NB4 (cell line): ENCODE data around the gene C2CD3.

Experiments used
- DNase-seq: peaks from one replicate; pipeline ENCODE4 v3.0.0; 2010; ENCODE audit warnings: low read depth
- H3K4me3 ChIP-seq: one replicate; pipeline ENCODE4 v1.5.1; 2011; ENCODE audit warnings: mild to moderate bottlenecking, low read depth, low read length, moderate library complexity
- MYC ChIP-seq: IDR thresholded peaks from 2 replicates; pipeline ENCODE4 v1.6.1; 2011; ENCODE audit warnings: low read depth, low read length
- POLR2A ChIP-seq: IDR thresholded peaks from 2 replicates; pipeline ENCODE4 v1.6.1; 2011; ENCODE audit warnings: mild to moderate bottlenecking; ENCODE audit not compliant: insufficient read length; ENCODE audit errors: extremely low read depth
- TF ChIP-seq, protein P1 (sequence below): IDR thresholded peaks from 2 replicates; pipeline ENCODE4 v1.6.1; 2011; ENCODE audit warnings: low read depth, low read length
- TF ChIP-seq, protein P2 (sequence below): IDR thresholded peaks from one replicate; pipeline ENCODE4 v1.5.1; 2012; ENCODE audit warnings: low read depth, low read length

Gene C2CD3

DNA sequence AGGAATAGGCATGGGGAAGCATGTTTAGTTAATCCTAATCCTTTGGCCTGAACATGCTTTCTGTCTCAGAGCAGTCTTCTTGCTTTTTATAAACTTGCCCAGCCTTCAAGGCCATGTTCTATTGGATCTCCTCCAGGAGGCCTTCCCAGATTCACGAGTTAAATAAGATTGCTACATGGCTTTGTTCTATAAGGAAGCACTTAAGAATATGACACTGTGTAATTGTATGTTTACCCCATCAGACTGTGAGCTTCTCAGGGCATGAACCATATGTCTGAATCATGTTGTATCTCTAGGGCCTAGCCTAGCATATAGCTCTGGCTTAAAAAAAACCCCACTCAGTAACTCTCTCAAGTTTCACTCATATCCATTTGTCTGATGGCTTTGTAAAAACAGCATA, 135.5 kb downstream of the C2CD3 start:
- DNase-seq = no peak
- no peak overlapping the region for H3K4me3 ChIP-seq
- TF ChIP-seq POLR2A = no peak
- no peak for TF ChIP-seq MYC
- TF ChIP-seq, protein P1, sequence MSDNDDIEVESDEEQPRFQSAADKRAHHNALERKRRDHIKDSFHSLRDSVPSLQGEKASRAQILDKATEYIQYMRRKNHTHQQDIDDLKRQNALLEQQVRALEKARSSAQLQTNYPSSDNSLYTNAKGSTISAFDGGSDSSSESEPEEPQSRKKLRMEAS = no peak

DNA sequence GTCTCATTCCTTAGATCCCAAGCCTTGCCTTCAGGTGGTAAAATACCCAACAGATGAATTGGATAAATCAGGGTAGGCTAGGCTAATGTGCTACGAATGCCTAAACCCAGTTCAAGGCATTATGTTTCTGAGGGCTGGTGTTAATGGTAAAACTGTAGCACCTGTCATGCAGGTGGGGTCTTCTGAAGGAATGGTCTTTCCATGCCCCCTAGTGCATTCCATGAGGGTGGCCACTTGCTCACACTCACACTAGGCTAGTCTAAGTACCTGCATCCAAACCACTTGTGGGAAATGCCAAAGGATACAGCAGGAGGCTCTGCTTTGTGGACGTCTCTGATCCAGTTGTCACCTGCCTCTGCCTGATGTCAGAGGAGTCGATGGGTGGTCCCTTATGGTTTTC, 137.8 kb downstream of the C2CD3 start:
- DNase-seq = no peak
- TF ChIP-seq MYC = no peak
- no peak for TF ChIP-seq POLR2A
- TF ChIP-seq, protein P2, sequence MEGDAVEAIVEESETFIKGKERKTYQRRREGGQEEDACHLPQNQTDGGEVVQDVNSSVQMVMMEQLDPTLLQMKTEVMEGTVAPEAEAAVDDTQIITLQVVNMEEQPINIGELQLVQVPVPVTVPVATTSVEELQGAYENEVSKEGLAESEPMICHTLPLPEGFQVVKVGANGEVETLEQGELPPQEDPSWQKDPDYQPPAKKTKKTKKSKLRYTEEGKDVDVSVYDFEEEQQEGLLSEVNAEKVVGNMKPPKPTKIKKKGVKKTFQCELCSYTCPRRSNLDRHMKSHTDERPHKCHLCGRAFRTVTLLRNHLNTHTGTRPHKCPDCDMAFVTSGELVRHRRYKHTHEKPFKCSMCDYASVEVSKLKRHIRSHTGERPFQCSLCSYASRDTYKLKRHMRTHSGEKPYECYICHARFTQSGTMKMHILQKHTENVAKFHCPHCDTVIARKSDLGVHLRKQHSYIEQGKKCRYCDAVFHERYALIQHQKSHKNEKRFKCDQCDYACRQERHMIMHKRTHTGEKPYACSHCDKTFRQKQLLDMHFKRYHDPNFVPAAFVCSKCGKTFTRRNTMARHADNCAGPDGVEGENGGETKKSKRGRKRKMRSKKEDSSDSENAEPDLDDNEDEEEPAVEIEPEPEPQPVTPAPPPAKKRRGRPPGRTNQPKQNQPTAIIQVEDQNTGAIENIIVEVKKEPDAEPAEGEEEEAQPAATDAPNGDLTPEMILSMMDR = no peak
- TF ChIP-seq, protein P1 = no peak
- no peak overlapping the region for H3K4me3 ChIP-seq

DNA sequence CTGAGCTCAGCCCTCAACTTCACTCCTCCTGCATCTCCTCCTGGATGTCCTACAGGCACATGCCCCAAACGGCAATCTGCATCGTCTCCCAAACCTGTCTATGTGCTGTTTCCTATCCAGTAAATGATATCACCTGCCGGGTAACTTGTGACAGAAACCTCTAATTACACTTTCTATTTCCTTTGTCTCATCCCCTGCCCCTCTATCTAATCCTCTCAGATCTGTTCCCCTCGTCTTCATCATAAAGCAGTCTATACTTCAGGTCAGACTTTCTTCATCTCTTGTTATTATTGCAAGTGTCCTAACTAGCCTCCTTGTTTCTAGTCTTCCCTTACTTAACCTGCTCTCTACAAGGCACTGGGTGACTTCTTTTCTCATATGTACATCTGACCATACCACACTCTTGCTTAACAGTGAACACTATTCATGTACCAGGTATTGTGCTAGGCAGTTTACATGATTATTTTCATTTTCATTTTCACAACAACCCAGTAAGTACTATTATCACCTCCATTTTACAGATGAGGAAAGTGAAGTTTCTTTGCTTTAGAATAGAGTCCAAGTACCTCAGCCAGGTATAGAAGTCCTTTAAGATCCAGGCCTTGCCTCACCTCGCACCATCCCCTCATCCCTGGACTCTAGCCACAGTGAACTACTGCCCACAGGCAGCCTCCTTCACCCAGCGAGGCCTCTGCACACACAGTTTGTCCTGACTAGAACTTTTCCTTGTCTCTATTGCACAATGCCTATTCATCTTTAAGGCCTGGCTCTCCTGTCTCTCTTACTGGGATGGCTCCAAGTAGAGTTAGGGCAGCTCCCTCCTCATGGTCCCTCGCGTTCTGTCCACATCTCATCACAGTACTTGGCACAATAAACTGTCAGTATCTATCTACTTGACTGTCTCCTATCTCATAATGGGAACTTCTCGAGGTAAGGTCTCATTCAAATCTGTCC, 139.8 kb downstream of the C2CD3 start:
- no peak overlapping the region for H3K4me3 ChIP-seq
- TF ChIP-seq MYC (no peak), POLR2A (no peak)
- TF ChIP-seq, protein P1 = no peak
- TF ChIP-seq, protein P2 = no peak
- DNase-seq = no peak

DNA sequence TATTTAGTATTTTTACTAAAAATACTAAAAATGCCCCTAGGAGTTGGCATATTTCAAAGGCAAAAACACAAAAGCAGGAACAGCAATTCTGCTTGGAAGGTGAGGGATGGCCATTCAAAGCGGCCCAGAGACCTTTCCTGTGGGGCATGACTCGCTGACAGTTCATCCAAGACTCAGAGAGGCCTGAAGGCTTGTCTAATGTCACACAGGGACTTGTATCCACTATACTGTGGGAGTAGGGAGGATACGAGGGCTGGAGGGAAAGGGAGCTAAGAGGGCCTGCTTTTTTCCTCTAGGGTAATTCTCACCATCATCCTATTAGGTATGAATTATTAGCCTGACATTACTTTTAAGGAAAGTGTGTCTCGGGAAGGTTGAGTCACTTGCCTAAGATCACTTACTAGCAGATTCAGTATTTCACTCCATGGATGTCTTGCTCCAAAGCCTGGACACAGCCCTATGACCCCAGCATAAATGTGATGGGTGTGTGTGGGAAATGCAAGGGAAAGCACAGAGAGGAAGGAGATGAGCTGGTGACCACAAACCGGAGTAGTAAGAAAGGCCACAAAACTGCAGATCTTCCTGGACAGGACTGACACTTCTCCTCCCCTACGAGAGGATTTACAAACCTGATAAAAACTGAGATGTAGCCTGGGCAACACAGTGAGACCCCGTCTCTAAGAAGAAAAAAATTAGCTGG, 145.2 kb downstream of the C2CD3 start:
- no peak for DNase-seq
- no peak overlapping the region for H3K4me3 ChIP-seq
- TF ChIP-seq POLR2A (no peak), MYC (no peak)
- TF ChIP-seq, protein P2 = no peak
- TF ChIP-seq, protein P1 = no peak

DNA sequence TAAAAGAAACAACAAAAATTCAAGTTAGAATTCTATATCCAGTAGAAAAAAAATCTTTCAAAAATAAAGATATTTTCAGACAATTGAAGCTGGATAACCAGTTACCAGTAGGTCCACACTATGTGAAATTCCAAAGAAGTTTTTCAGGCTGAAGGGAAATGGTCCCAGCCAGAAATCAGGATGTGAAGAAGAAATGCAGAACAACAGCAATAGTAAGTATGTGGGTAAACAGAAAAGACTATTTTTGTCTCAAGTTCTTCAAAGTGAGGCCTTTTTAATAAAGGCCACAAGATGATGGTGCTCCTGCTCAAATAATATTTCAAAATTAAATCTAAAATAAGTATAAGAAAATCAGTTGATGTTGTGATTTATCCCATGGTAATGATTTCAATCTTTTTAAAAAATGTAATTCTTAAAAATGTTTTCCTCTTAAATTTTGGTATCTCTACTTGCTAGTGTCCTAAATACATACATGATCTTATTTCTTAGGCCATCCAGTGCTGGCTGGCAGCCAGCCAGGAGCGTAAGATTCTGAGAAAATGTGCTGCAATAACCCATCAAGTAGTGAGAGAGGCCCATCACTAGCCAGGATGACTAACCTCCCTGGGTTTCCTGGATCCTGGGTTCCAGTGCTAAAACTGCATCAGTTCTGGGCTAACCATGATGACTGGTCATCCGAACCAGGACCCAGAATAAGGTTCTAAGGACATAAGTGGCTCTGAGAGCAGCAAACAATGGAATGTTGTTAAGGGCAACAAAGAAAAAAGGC, 146.4 kb downstream of the C2CD3 start:
- TF ChIP-seq POLR2A (no peak), MYC (no peak)
- TF ChIP-seq, protein P2 = no peak
- TF ChIP-seq, protein P1 = no peak
- H3K4me3 ChIP-seq = no peak overlapping the region
- DNase-seq = no peak

DNA sequence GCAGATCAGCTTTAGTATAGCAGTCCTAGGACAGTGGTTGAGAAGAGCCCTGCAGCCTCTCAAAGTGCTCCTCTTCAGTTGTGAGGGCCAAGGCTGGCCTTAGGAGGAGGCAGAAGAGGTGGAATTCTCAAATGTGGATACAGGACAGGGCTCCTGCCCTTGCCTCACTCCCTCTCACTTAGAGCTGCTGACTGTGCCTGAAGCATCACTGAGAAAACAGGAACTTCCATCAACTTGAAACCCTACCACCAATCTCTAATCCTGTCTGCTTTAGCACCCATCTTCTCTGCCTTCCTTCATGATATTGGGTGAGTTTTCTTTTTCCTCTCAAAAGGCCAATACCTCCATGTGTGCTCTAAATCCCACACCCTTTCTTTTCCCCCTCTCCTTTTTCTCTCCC, 147.5 kb downstream of the C2CD3 start:
- DNase-seq = no peak

More for the DNA sequence above, 147.5 kb downstream of the C2CD3 start:
- TF ChIP-seq POLR2A (no peak), MYC (no peak)
- TF ChIP-seq, protein P2 = no peak
- TF ChIP-seq, protein P1 = no peak
- H3K4me3 ChIP-seq = no peak overlapping the region
